ENCODE measurements around the gene TAF1D.

DNA sequence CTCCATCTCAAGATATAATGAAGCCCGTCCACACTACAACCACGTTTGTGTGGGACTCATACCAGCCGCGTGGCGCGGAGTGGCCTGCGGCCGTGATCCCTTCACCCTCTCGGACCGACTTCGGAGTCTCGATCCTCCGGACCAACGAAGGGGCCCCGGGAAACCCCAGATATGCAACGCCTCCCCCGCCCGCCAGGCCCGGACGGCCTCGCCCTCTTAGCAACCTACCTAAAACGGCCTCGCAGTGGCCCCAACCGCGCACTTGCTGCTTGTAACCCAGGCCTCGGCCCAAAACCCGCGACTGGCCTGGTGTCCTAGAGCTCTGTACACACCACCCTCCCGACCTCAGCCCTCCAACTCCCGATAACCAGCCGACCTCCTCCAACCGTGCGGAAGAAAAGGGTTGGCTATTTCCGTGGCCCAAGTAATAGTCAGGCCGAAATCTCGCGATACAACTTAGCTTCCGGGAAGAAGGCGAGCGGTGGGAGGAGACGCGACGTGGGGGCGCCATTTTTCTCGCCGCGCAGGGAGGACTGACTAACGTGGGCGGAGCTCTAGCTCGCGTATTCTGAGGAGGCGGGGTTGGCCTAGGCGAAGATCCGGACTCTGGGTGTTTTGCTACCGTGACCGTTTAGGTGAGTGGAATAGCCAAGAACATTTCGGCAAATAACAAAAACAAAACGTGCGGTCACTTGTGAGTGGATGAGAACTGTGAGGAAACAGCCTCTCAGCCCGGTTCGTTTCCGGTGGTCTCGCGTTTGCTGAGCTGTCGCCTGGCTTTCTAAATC, at the start of gene TAF1D, which contains the start of gene C11orf54:
- TF ChIP-seq, protein P1, sequence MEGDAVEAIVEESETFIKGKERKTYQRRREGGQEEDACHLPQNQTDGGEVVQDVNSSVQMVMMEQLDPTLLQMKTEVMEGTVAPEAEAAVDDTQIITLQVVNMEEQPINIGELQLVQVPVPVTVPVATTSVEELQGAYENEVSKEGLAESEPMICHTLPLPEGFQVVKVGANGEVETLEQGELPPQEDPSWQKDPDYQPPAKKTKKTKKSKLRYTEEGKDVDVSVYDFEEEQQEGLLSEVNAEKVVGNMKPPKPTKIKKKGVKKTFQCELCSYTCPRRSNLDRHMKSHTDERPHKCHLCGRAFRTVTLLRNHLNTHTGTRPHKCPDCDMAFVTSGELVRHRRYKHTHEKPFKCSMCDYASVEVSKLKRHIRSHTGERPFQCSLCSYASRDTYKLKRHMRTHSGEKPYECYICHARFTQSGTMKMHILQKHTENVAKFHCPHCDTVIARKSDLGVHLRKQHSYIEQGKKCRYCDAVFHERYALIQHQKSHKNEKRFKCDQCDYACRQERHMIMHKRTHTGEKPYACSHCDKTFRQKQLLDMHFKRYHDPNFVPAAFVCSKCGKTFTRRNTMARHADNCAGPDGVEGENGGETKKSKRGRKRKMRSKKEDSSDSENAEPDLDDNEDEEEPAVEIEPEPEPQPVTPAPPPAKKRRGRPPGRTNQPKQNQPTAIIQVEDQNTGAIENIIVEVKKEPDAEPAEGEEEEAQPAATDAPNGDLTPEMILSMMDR (IDR thresholded peaks at IDR 0.05; ENCODE audit: extremely low read depth in 1 of 2, insufficient read depth in 1 of 2, low read depth in 1 of 2, low read length in 2 of 2) = no peak
- TF ChIP-seq JUN (IDR thresholded peaks at IDR 0.05; ENCODE audit: borderline replicate concordance, insufficient read depth, insufficient read length, low read depth) = no peak
- TF ChIP-seq GATA2 (IDR thresholded peaks at IDR 0.05; ENCODE audit: insufficient read depth, insufficient read length, low read depth, low read length) = no peak
- TF ChIP-seq FOS (IDR thresholded peaks at IDR 0.05; ENCODE audit: borderline replicate concordance, insufficient read depth, low read length) = peak; percentile 15
